HCT116 (cell line): ENCODE data around the gene PADI2.

ENCODE experiments used
- CBX3 ChIP-seq: IDR thresholded peaks from 2 replicates; pipeline ENCODE4 v1.6.1; 2012; ENCODE audit warnings: low read depth
- CTCF ChIP-seq, 3 experiments: fragments of 200-600 bp in 1 of 3; sonication (generic) in 1 of 3; IDR thresholded peaks in 2 of 3; conservative IDR thresholded peaks in 1 of 3; 2 replicates each; pipeline ENCODE4 v1.5.1; 2012 to 2017; ENCODE audit warnings: low read depth in 2 of 3, low read length in 2 of 3, antibody characterized with exemption in 1 of 3, borderline replicate concordance in 1 of 3, control low read depth in 1 of 3, mild to moderate bottlenecking in 1 of 3, mixed read lengths in 1 of 3, mixed run types in 1 of 3, moderate library complexity in 1 of 3; ENCODE audit not compliant: insufficient read depth in 1 of 3
- ELF1 ChIP-seq: IDR thresholded peaks from 2 replicates; pipeline ENCODE4 v1.6.1; 2012; ENCODE audit warnings: low read depth, borderline replicate concordance
- EZH2 ChIP-seq: fragments of 200-600 bp; sonication (generic); IDR thresholded peaks from 2 replicates; pipeline ENCODE4 v1.6.1; 2017; ENCODE audit warnings: antibody characterized with exemption, mixed run types
- MAX ChIP-seq: IDR thresholded peaks from 2 replicates; pipeline ENCODE4 v1.6.1; 2012
- POLR2A ChIP-seq: IDR thresholded peaks from 2 replicates; pipeline ENCODE4 v1.7.0; 2011; ENCODE audit warnings: borderline replicate concordance; ENCODE audit not compliant: insufficient read depth, insufficient read length; ENCODE audit errors: extremely low read depth
- POLR2AphosphoS5 ChIP-seq: IDR thresholded peaks from 2 replicates; pipeline ENCODE4 v1.6.1; 2011; ENCODE audit warnings: mild to moderate bottlenecking, low read depth, low read length, moderate library complexity
- YY1 ChIP-seq: IDR thresholded peaks from 2 replicates; pipeline ENCODE4 v1.6.1; 2011; ENCODE audit warnings: low read length, low read depth, moderate library complexity, mild to moderate bottlenecking; ENCODE audit not compliant: insufficient replicate concordance; ENCODE audit errors: extremely low read depth
- ZNF274 ChIP-seq: fragments of 200-500 bp; sonication (Bioruptor generic); IDR thresholded peaks from 2 replicates; pipeline ENCODE4 v1.6.1; 2014; ENCODE audit warnings: mild to moderate bottlenecking, low read depth, low read length, inconsistent platforms

GRCh38 chr1:17027900-17028299, 91.4 kb downstream of the PADI2 start:
- TF ChIP-seq CTCF (IDR thresholded peaks at IDR 0.05 in 2 of 3, conservative IDR thresholded peaks at IDR 0.05 in 1 of 3; ENCODE audit: borderline replicate concordance in 1 of 3, insufficient read depth in 1 of 3, low read depth in 2 of 3, low read length in 2 of 3) = no peak
- TF ChIP-seq ZNF274 = no peak
- no peak for TF ChIP-seq EZH2
- no peak for TF ChIP-seq MAX
- TF ChIP-seq ELF1 = no peak
- TF ChIP-seq POLR2A = no peak
- no peak for TF ChIP-seq POLR2AphosphoS5
- TF ChIP-seq CBX3 = no peak
- no peak for TF ChIP-seq YY1
